H9 (cell line): ENCODE data around the gene RTF2. TPM values are rescaled to one million over a fixed set of nuclear protein-coding genes. Genes with fewer than 3 reads are reported as not detected.
"Not testable (repeated sequence)": the region's sequence is repeated elsewhere in the genome, so short reads cannot be mapped to it uniquely, and the experiment has no call there.

Source experiments
- DNase-seq: peaks from one replicate; pipeline ENCODE4 v3.0.0-alpha.2; 2017
- H2AFZ ChIP-seq: one replicate; pipeline ENCODE4 v1.6.1; 2013; ENCODE audit warnings: mild to moderate bottlenecking, low read length, control low read depth, moderate library complexity
- H2AK5ac ChIP-seq: 2 replicates; pipeline ENCODE4 v1.6.1; 2013; ENCODE audit warnings: low read length, control low read depth, mixed read lengths; ENCODE audit not compliant: insufficient read length
- H2BK120ac ChIP-seq: one replicate; pipeline ENCODE4 v1.6.1; 2013; ENCODE audit warnings: low read depth, mild to moderate bottlenecking, low read length, control low read depth, inconsistent platforms; ENCODE audit not compliant: poor library complexity, severe bottlenecking
- H2BK12ac ChIP-seq: 2 replicates; pipeline ENCODE4 v1.6.1; 2013; ENCODE audit warnings: low read length, control low read depth, mixed read lengths, low read depth; ENCODE audit not compliant: insufficient read length
- H2BK15ac ChIP-seq: 2 replicates; pipeline ENCODE4 v1.6.1; 2013; ENCODE audit warnings: low read depth, low read length, control low read depth
- H2BK20ac ChIP-seq: one replicate; pipeline ENCODE4 v1.6.1; 2013; ENCODE audit warnings: low read depth, mild to moderate bottlenecking, low read length, control low read depth, inconsistent platforms; ENCODE audit not compliant: poor library complexity, severe bottlenecking
- H2BK5ac ChIP-seq: 2 replicates; pipeline ENCODE4 v1.6.1; 2013; ENCODE audit warnings: low read length, control low read depth, mixed read lengths; ENCODE audit not compliant: insufficient read length
- H3K14ac ChIP-seq: 2 replicates; pipeline ENCODE4 v1.6.1; 2013; ENCODE audit warnings: low read length, control low read depth; ENCODE audit not compliant: insufficient read depth
- H3K18ac ChIP-seq: 2 replicates; pipeline ENCODE4 v1.6.1; 2013; ENCODE audit warnings: low read depth, mild to moderate bottlenecking, mixed read lengths, low read length, control low read depth; ENCODE audit not compliant: insufficient read length
- H3K23ac ChIP-seq: 2 replicates; pipeline ENCODE4 v1.6.1; 2013; ENCODE audit warnings: low read length, control low read depth, mixed read lengths, low read depth; ENCODE audit not compliant: insufficient read length
- H3K23me2 ChIP-seq: 2 replicates; pipeline ENCODE4 v1.6.1; 2013; ENCODE audit warnings: low read depth, mild to moderate bottlenecking, mixed read lengths, low read length, control low read depth; ENCODE audit not compliant: insufficient read length, poor library complexity, severe bottlenecking
- H3K27ac ChIP-seq: 2 replicates; pipeline ENCODE4 v1.5.1; 2013; ENCODE audit warnings: low read length, control low read depth, mixed read lengths, low read depth; ENCODE audit not compliant: insufficient read length
- H3K27me3 ChIP-seq: 2 replicates; pipeline ENCODE4 v1.6.1; 2013; ENCODE audit warnings: low read length, control low read depth, inconsistent platforms; ENCODE audit not compliant: insufficient read depth
- H3K4ac ChIP-seq: 2 replicates; pipeline ENCODE4 v1.6.1; 2013; ENCODE audit warnings: low read depth, mild to moderate bottlenecking, control low read depth, inconsistent platforms, low read length, moderate library complexity
- H3K4me1 ChIP-seq: 2 replicates; pipeline ENCODE4 v1.6.1; 2013; ENCODE audit warnings: low read length, control low read depth, inconsistent platforms; ENCODE audit not compliant: insufficient read depth
- H3K4me2 ChIP-seq: 2 replicates; pipeline ENCODE4 v1.6.1; 2013; ENCODE audit warnings: low read length, control low read depth, mixed read lengths; ENCODE audit not compliant: insufficient read length, insufficient read depth
- H3K56ac ChIP-seq: 2 replicates; pipeline ENCODE4 v1.6.1; 2013; ENCODE audit warnings: low read depth, mild to moderate bottlenecking, mixed read lengths, low read length, control low read depth; ENCODE audit not compliant: insufficient read length
- H3K79me1 ChIP-seq: 2 replicates; pipeline ENCODE4 v1.6.1; 2013; ENCODE audit warnings: low read depth, mild to moderate bottlenecking, moderate library complexity, low read length, control low read depth, inconsistent platforms; ENCODE audit not compliant: insufficient read depth, poor library complexity, severe bottlenecking
- H3K79me2 ChIP-seq: 2 replicates; pipeline ENCODE4 v1.6.1; 2013; ENCODE audit warnings: low read length, control low read depth, inconsistent platforms; ENCODE audit not compliant: insufficient read depth
- H3K9ac ChIP-seq: 2 replicates; pipeline ENCODE4 v1.6.1; 2013; ENCODE audit warnings: low read length, control low read depth, mixed read lengths; ENCODE audit not compliant: insufficient read length; ENCODE audit errors: extremely low read depth
- H3K9me3 ChIP-seq: one replicate; pipeline ENCODE4 v1.6.1; 2013; ENCODE audit warnings: low read depth, low read length, inconsistent platforms; ENCODE audit not compliant: control insufficient read depth
- H3T11ph ChIP-seq: one replicate; pipeline ENCODE4 v1.6.1; 2013; ENCODE audit warnings: mild to moderate bottlenecking, low read length, control low read depth, inconsistent platforms
- H4K20me1 ChIP-seq: one replicate; pipeline ENCODE4 v1.6.1; 2013; ENCODE audit not compliant: control insufficient read depth, insufficient read length, insufficient read depth
- H4K5ac ChIP-seq: 2 replicates; pipeline ENCODE4 v1.6.1; 2013; ENCODE audit warnings: low read depth, mild to moderate bottlenecking, mixed read lengths, low read length, control low read depth; ENCODE audit not compliant: insufficient read length
- H4K8ac ChIP-seq: replicated peaks from 2 replicates; pipeline ENCODE4 v1.6.1; 2013; ENCODE audit warnings: low read length, control low read depth, mixed read lengths, low read depth; ENCODE audit not compliant: insufficient read length
- H4K91ac ChIP-seq: 2 replicates; pipeline ENCODE4 v1.6.1; 2013; ENCODE audit warnings: low read depth, mild to moderate bottlenecking, moderate library complexity, mixed read lengths, low read length, control low read depth; ENCODE audit not compliant: insufficient read length
- H3K27ac Mint-ChIP-seq, 3 experiments: 2 replicates in 2 of 3; 3 replicates in 1 of 3; pipeline ENCODE4 v1.8.0; 2020 to 2021; ENCODE audit warnings: mixed read lengths in 3 of 3, mild to moderate bottlenecking in 1 of 3, moderate library complexity in 1 of 3
- H3K27me3 Mint-ChIP-seq: 2 replicates; pipeline ENCODE4 v1.8.0; 2021; ENCODE audit warnings: low read depth, mild to moderate bottlenecking, moderate library complexity, mixed read lengths
- H3K36me3 Mint-ChIP-seq, 3 experiments: 2 replicates in 2 of 3; 3 replicates in 1 of 3; pipeline ENCODE4 v1.8.0; 2020 to 2021; ENCODE audit warnings: low read depth in 3 of 3, mixed read lengths in 3 of 3; ENCODE audit not compliant: insufficient read depth in 1 of 3
- H3K4me1 Mint-ChIP-seq, 2 experiments: 2 replicates each; pipeline ENCODE4 v1.8.0; 2020; ENCODE audit warnings: mixed read lengths in 2 of 2
- H3K4me3 Mint-ChIP-seq, 2 experiments: 2 replicates in 1 of 2; 3 replicates in 1 of 2; pipeline ENCODE4 v1.8.0; 2020 to 2021; ENCODE audit warnings: mild to moderate bottlenecking in 2 of 2, mixed read lengths in 2 of 2, moderate library complexity in 1 of 2
- H3K9me3 Mint-ChIP-seq, 2 experiments: 2 replicates in 1 of 2; 3 replicates in 1 of 2; pipeline ENCODE4 v1.8.0; 2020; ENCODE audit warnings: mild to moderate bottlenecking in 2 of 2, mixed read lengths in 2 of 2, moderate library complexity in 1 of 2
- WGBS: extraction: QIAGEN DNeasy Blood & Tissue Kit; methylation state at CpG from one replicate; pipeline ENCODE4 v1.1.7; 2013; ENCODE audit warnings: missing lambda C conversion rate, low lambda C conversion rate, mixed read lengths; ENCODE audit not compliant: insufficient read length; ENCODE audit errors: extremely low coverage; 5-methylcytosine and 5-hydroxymethylcytosine counted together
- total RNA-seq: library from RNA; stranded (reverse); gene quantifications from 2 replicates; pipeline ENCODE4 v1.2.1, GENCODE V29; 2021
- TF ChIP-seq, protein P1 (sequence below): fragments of 200-600 bp; sonication (generic); conservative IDR thresholded peaks from 3 replicates; pipeline ENCODE4 v1.8.0; 2021; ENCODE audit warnings: antibody characterized with exemption, mild to moderate bottlenecking

Gene RTF2
- total RNA-seq, 1 experiment from 2014 or later, result 62.6 TPM

GRCh38 chr20:56558968-56559367 lies 90.5 kb downstream of the RTF2 start:
- H3K9me3 Mint-ChIP-seq, result no peaks in the 10 kb centered on the region

DNA sequence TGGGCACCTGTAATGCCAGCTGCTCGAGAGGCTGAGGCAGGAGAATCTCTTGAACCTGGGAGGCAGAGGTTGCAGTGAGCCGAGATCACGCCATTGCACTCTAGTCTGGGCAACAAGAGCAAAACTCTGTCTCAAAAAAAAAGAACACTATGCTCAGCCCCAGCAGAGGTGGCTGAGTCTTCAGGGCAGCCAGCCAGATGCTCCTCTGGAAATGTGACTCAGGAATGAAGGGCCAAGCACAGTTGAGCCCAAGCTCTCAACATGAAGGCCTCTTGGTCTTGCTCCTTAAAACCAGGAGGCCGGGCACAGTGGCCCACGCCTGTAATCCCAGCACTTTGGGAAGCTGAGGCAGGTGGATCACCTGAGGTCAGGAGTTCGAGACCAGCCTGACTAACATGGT lies 96.1 kb downstream of the RTF2 start:
- not testable (repeated sequence) for DNase-seq, H3K9me3 ChIP-seq, H3K4me1 Mint-ChIP-seq, H4K5ac ChIP-seq, H3K4me1 ChIP-seq, H3K27me3 ChIP-seq, H2BK120ac ChIP-seq, H3K9me3 Mint-ChIP-seq, H3K4ac ChIP-seq, H3K36me3 Mint-ChIP-seq, H3K27me3 Mint-ChIP-seq, H3K23me2 ChIP-seq, H3K79me1 ChIP-seq, H4K8ac ChIP-seq, H2BK20ac ChIP-seq, H3K14ac ChIP-seq, H3K18ac ChIP-seq, H3K4me2 ChIP-seq, H4K20me1 ChIP-seq, H3K27ac ChIP-seq, H3K27ac Mint-ChIP-seq, H2AK5ac ChIP-seq, H2BK12ac ChIP-seq, H3K23ac ChIP-seq, H3K4me3 Mint-ChIP-seq, H2BK15ac ChIP-seq, H3T11ph ChIP-seq, H4K91ac ChIP-seq, H3K79me2 ChIP-seq, H2BK5ac ChIP-seq, H2AFZ ChIP-seq, H3K56ac ChIP-seq, H3K9ac ChIP-seq
- no CpG with 5 or more reads among the region's 6 CpGs for WGBS

More at GRCh38 chr20:56558968-56559367, 90.5 kb downstream of the RTF2 start:
- Mint-ChIP-seq H3K4me1 (peaks cover 7% of the 10 kb centered on the region in 2 experiments), H3K27me3 (no peaks in the 10 kb centered on the region), H3K36me3 (no peaks in the 10 kb centered on the region), H3K4me3 (no peak overlapping the region), H3K27ac (no peak overlapping the region)
- Histone ChIP-seq H3K4ac (no peak overlapping the region), H4K20me1 (no peaks in the 10 kb centered on the region), H2BK20ac (no peak overlapping the region), H4K91ac (no peak overlapping the region), H2BK15ac (no peak overlapping the region), H3K14ac (no peak overlapping the region), H3K27ac (no peak overlapping the region), H3K27me3 (no peaks in the 10 kb centered on the region), H2BK120ac (no peak overlapping the region), H3K23me2 (no peaks in the 10 kb centered on the region), H3K4me1 (no peaks in the 10 kb centered on the region), H3T11ph (no peak overlapping the region), H3K79me2 (no peaks in the 10 kb centered on the region), H2BK5ac (no peak overlapping the region), H4K5ac (no peak overlapping the region), H2BK12ac (no peak overlapping the region), H3K4me2 (no peak overlapping the region), H4K8ac (peak overlapping the region; percentile 9), H2AK5ac (no peak overlapping the region), H3K9ac (no peak overlapping the region), H3K9me3 (no peaks in the 10 kb centered on the region), H3K56ac (no peak overlapping the region), H2AFZ (no peak overlapping the region), H3K18ac (no peak overlapping the region), H3K79me1 (no peaks in the 10 kb centered on the region), H3K23ac (no peak overlapping the region)
- DNase-seq, result no peak
- TF ChIP-seq, protein P1, sequence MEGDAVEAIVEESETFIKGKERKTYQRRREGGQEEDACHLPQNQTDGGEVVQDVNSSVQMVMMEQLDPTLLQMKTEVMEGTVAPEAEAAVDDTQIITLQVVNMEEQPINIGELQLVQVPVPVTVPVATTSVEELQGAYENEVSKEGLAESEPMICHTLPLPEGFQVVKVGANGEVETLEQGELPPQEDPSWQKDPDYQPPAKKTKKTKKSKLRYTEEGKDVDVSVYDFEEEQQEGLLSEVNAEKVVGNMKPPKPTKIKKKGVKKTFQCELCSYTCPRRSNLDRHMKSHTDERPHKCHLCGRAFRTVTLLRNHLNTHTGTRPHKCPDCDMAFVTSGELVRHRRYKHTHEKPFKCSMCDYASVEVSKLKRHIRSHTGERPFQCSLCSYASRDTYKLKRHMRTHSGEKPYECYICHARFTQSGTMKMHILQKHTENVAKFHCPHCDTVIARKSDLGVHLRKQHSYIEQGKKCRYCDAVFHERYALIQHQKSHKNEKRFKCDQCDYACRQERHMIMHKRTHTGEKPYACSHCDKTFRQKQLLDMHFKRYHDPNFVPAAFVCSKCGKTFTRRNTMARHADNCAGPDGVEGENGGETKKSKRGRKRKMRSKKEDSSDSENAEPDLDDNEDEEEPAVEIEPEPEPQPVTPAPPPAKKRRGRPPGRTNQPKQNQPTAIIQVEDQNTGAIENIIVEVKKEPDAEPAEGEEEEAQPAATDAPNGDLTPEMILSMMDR, result no peak
- WGBS, result no CpG with 5 or more reads among the region's 6 CpGs
